ENCODE measurements around the gene KIF3B.
"Not testable (repeated sequence)": the region's sequence is repeated elsewhere in the genome, so short reads cannot be mapped to it uniquely, and the experiment has no call there.

Gene KIF3B

GRCh38 chr20:32382102-32382950 is 104.9 kb downstream of the KIF3B start:
- H3K4me3 ChIP-seq (ENCODE audit: low read length): no peak overlapping the region
- TF ChIP-seq ZNF274 (IDR thresholded peaks at IDR 0.05; ENCODE audit: low read depth, low read length): no peak

- not testable (repeated sequence) for H3K4me3 ChIP-seq (ENCODE audit: low read length)
Observed at GRCh38 chr20:32383441-32383840, 106.0 kb downstream of the KIF3B start.
